Measurements from ENCODE around the gene FFAR1. TPM values are rescaled to one million over a fixed set of nuclear protein-coding genes. Genes with fewer than 3 reads are reported as not detected.

FFAR1 gene
- total RNA-seq, 1 experiment from 2014 or later = 0.44 TPM

DNA sequence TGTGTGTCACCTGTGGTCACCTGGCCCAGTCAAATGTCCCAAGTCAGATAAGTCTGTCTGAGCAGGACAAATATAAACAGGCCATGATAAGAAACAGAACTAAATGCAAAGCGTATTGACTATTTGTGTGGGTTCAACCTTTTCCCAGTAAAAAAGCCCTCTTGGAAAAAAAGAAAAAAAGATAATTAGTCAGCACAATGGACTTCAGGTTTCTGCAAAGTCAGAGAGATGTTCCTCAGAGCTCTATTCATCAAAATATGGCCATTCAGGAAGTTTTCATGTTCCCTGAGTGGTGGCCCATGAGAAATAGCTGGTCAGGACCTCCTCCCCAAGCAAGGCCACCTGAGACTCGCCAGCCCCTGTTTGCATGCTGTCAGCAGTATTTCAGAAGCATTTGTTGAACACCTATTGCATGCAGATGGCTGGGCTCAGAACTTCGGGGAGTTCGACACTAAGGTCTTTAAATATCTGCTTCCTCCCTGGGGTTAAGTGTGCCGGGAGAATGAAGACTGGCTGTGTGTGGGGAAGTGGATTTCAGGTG, 13.2 kb downstream of the FFAR1 start:
- intact Hi-C loops (cut with micrococcal nuclease; ENCODE audit: unreplicated experiment) = no loop called here
- no TSS peak for BruUV-seq (replicated peaks)

DNA sequence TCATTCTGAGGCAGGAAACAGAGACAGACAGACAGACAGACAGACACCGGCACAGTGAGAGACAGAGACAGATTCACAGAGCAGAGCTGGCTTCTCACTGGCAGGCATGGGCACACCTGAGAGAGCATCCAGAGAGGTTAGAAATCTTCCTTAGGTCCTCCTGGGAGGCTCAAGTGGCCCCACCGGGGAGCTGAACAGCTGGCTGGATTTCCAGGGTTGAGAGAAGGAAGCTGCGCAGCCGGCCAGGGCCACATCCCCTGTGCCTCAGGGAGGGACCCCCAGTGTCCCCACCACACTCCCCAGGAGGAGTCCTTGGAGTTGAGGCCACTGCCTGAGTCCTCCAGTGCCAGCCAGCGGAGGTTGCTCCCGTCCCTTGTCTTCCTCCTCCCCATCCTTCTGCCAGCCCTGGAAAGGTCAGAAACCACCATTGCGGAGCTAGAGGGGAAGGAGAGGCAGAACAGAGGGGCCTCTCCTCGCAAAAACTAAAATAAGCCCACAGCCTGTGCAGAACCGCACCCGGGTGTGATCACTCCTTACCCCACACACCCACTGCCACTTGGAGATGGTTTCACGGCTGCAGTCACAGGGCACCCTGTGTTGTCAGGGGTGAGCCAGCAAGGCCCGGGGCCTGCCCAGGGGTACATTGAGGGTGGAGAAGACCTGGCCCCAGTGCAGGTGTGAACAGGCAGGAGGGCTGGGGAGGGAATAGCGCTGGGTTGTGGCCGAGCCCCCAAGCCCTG, 14.7 kb downstream of the FFAR1 start:
- intact Hi-C loops (cut with micrococcal nuclease; ENCODE audit: unreplicated experiment) = no loop called here
- Histone ChIP-seq H3K9me2 (ENCODE audit: insufficient read depth) (no peaks in the 10 kb centered on the region), H3K4me1 (replicated peaks; ENCODE audit: insufficient read depth) (no peaks in the 10 kb centered on the region), H3K27ac (no peak overlapping the region), H3K27me3 (ENCODE audit: insufficient read depth, low read depth) (peaks cover 16% of the 10 kb centered on the region), H3K4me3 (no peak overlapping the region), H2AFZ (no peak overlapping the region), H3K36me3 (ENCODE audit: low read depth) (no peaks in the 10 kb centered on the region), H3K9me3 (ENCODE audit: insufficient read depth, low read depth) (no peaks in the 10 kb centered on the region), H3K4me2 (no peak overlapping the region), H3K79me2 (ENCODE audit: low read depth) (no peaks in the 10 kb centered on the region), H4K20me1 (ENCODE audit: insufficient read depth) (no peaks in the 10 kb centered on the region), H3F3A (ENCODE audit: insufficient read depth, low read depth) (no peaks in the 10 kb centered on the region)
- TF ChIP-seq EZH2 (IDR thresholded peaks at IDR 0.05; ENCODE audit: low read depth) = no peak
- TF ChIP-seq CTCF (conservative IDR thresholded peaks at IDR 0.05) = no peak
- DNase-seq = no peak
- ChIA-PET CTCF (no interaction called here), POLR2A (ENCODE audit: unreplicated experiment) (no interaction called here)
- BruUV-seq (replicated peaks) = no TSS peak

More for the DNA sequence above, 13.2 kb downstream of the FFAR1 start:
- H4K20me1 ChIP-seq (ENCODE audit: insufficient read depth) = no peaks in the 10 kb centered on the region
- no peaks in the 10 kb centered on the region for H3K4me1 ChIP-seq (replicated peaks; ENCODE audit: insufficient read depth)
- no peaks in the 10 kb centered on the region for H3K79me2 ChIP-seq (ENCODE audit: low read depth)
- H3K27me3 ChIP-seq (ENCODE audit: insufficient read depth, low read depth) = peaks cover 9% of the 10 kb centered on the region
- no peak overlapping the region for H3K4me2 ChIP-seq
- no peak overlapping the region for H2AFZ ChIP-seq
- POLR2A ChIA-PET (ENCODE audit: unreplicated experiment) = no interaction called here
- no peaks in the 10 kb centered on the region for H3K9me3 ChIP-seq (ENCODE audit: insufficient read depth, low read depth)
- DNase-seq = no peak
- no peaks in the 10 kb centered on the region for H3K9me2 ChIP-seq (ENCODE audit: insufficient read depth)
- no peak overlapping the region for H3K27ac ChIP-seq
- CTCF ChIA-PET = no interaction called here
- H3F3A ChIP-seq (ENCODE audit: insufficient read depth, low read depth) = no peaks in the 10 kb centered on the region
- TF ChIP-seq CTCF (conservative IDR thresholded peaks at IDR 0.05) = no peak
- no peak for TF ChIP-seq EZH2 (IDR thresholded peaks at IDR 0.05; ENCODE audit: low read depth)
- no peaks in the 10 kb centered on the region for H3K36me3 ChIP-seq (ENCODE audit: low read depth)
- H3K4me3 ChIP-seq = no peak overlapping the region

GRCh38 chr19:35363001-35363590, 15.4 kb downstream of the FFAR1 start:
- POLR2A ChIA-PET (ENCODE audit: unreplicated experiment) = no interaction called here
- H3K4me3 ChIP-seq = no peak overlapping the region
- no peak overlapping the region for H2AFZ ChIP-seq
- no TSS peak for BruUV-seq (replicated peaks)
- CTCF ChIA-PET = no interaction called here
- no peaks in the 10 kb centered on the region for H3K79me2 ChIP-seq (ENCODE audit: low read depth)
- no peaks in the 10 kb centered on the region for H3F3A ChIP-seq (ENCODE audit: insufficient read depth, low read depth)
- H3K4me2 ChIP-seq = no peak overlapping the region
- no peak for TF ChIP-seq CTCF (conservative IDR thresholded peaks at IDR 0.05)
- peaks cover 20% of the 10 kb centered on the region for H3K27me3 ChIP-seq (ENCODE audit: insufficient read depth, low read depth)
- intact Hi-C loops (cut with micrococcal nuclease; ENCODE audit: unreplicated experiment) = no loop called here
- no peaks in the 10 kb centered on the region for H3K9me3 ChIP-seq (ENCODE audit: insufficient read depth, low read depth)
- H3K36me3 ChIP-seq (ENCODE audit: low read depth) = no peaks in the 10 kb centered on the region
- H4K20me1 ChIP-seq (ENCODE audit: insufficient read depth) = no peaks in the 10 kb centered on the region
- H3K27ac ChIP-seq = no peak overlapping the region
- no peak for DNase-seq
- H3K4me1 ChIP-seq (replicated peaks; ENCODE audit: insufficient read depth) = no peaks in the 10 kb centered on the region
- H3K9me2 ChIP-seq (ENCODE audit: insufficient read depth) = no peaks in the 10 kb centered on the region

Data from PC-9 (cell line).